Measurements from ENCODE around the gene PSMD9.

PSMD9 gene

GRCh38 chr12:121957861-121958515 lies 69.4 kb downstream of the PSMD9 start:
- TF ChIP-seq GLIS3 (CRISPR knock-in tag; IDR thresholded peaks at IDR 0.05) = no peak

GRCh38 chr12:121958541-121959240 lies 70.1 kb downstream of the PSMD9 start:
- TF ChIP-seq PPARA (CRISPR knock-in tag; IDR thresholded peaks at IDR 0.05; ENCODE audit: borderline replicate concordance) (no peak), SNAI2 (CRISPR knock-in tag; IDR thresholded peaks at IDR 0.05) (no peak), ISL1 (CRISPR knock-in tag; IDR thresholded peaks at IDR 0.05) (no peak), ESRRG (CRISPR knock-in tag; IDR thresholded peaks at IDR 0.05) (no peak), ARNTL (CRISPR knock-in tag; IDR thresholded peaks at IDR 0.05; ENCODE audit: borderline replicate concordance, low read depth) (no peak), ZC3H10 (CRISPR knock-in tag; IDR thresholded peaks at IDR 0.05) (no peak), CREB5 (CRISPR knock-in tag; IDR thresholded peaks at IDR 0.05; ENCODE audit: low read depth) (no peak), TOX (CRISPR knock-in tag; IDR thresholded peaks at IDR 0.05; ENCODE audit: borderline replicate concordance) (no peak), TSHZ2 (CRISPR knock-in tag; IDR thresholded peaks at IDR 0.05) (no peak), CSRNP3 (CRISPR knock-in tag; IDR thresholded peaks at IDR 0.05) (no peak), GLIS3 (CRISPR knock-in tag; IDR thresholded peaks at IDR 0.05) (no peak), POU6F1 (CRISPR knock-in tag; IDR thresholded peaks at IDR 0.05; ENCODE audit: borderline replicate concordance, low read depth) (no peak), ZNF70 (CRISPR knock-in tag; IDR thresholded peaks at IDR 0.05) (no peak), PATZ1 (CRISPR knock-in tag; IDR thresholded peaks at IDR 0.05; ENCODE audit: borderline replicate concordance) (no peak), OSR1 (CRISPR knock-in tag; IDR thresholded peaks at IDR 0.05) (no peak), ZNF565 (CRISPR knock-in tag; conservative IDR thresholded peaks at IDR 0.05; ENCODE audit: low read depth) (no peak), ZNF8 (CRISPR knock-in tag; IDR thresholded peaks at IDR 0.05) (no peak), BACH2 (CRISPR knock-in tag; IDR thresholded peaks at IDR 0.05; ENCODE audit: borderline replicate concordance) (no peak), ZFP3 (CRISPR knock-in tag; IDR thresholded peaks at IDR 0.05) (no peak), ZFP30 (CRISPR knock-in tag; IDR thresholded peaks at IDR 0.05) (no peak)
- no peak for ATAC-seq

More at GRCh38 chr12:121957861-121958515, 69.4 kb downstream of the PSMD9 start:
- ATAC-seq = no peak

GRCh38 chr12:121960541-121960940 lies 72.0 kb downstream of the PSMD9 start:
- TF ChIP-seq SNAI2 (CRISPR knock-in tag; IDR thresholded peaks at IDR 0.05) = no peak
- no peak for TF ChIP-seq BACH2 (CRISPR knock-in tag; IDR thresholded peaks at IDR 0.05; ENCODE audit: borderline replicate concordance)
- no peak for TF ChIP-seq ZC3H10 (CRISPR knock-in tag; IDR thresholded peaks at IDR 0.05)
- no peak for TF ChIP-seq ZNF70 (CRISPR knock-in tag; IDR thresholded peaks at IDR 0.05)
- TF ChIP-seq ARNTL (CRISPR knock-in tag; IDR thresholded peaks at IDR 0.05; ENCODE audit: borderline replicate concordance, low read depth) = no peak
- no peak for ATAC-seq
